ENCODE results near the gene KHSRP.
"Not testable (repeated sequence)": the region's sequence is repeated elsewhere in the genome, so short reads cannot be mapped to it uniquely, and the experiment has no call there.

Gene KHSRP

GRCh38 chr19:6450166-6450565, 25.6 kb upstream of the KHSRP start:
- no peak for DNase-seq (ENCODE audit: low spot score)

- DNase-seq (ENCODE audit: low spot score): no peak
Measured at GRCh38 chr19:6448045-6448444, 23.4 kb upstream of the KHSRP start.

- no peak for DNase-seq (ENCODE audit: low spot score)
Measured at GRCh38 chr19:6446452-6446851, 21.8 kb upstream of the KHSRP start.

- no peak for DNase-seq (ENCODE audit: low spot score)
Measured at GRCh38 chr19:6443986-6444385, 19.4 kb upstream of the KHSRP start.

GRCh38 chr19:6442087-6442688, 17.6 kb upstream of the KHSRP start:
- DNase-seq (ENCODE audit: low spot score): no peak

GRCh38 chr19:6440905-6441304, 16.3 kb upstream of the KHSRP start:
- DNase-seq (ENCODE audit: low spot score): no peak

- DNase-seq (ENCODE audit: low spot score): no peak
Measured at GRCh38 chr19:6439743-6440142, 15.1 kb upstream of the KHSRP start.

- DNase-seq (ENCODE audit: low spot score): no peak
Measured at GRCh38 chr19:6433663-6434062, 9.1 kb upstream of the KHSRP start, which contains the start of gene SLC25A41. Gene SLC25A41 (minus strand): TSS chr19:6433763. CDS start chr19:6433693, 70 bp downstream.

- DNase-seq (ENCODE audit: low spot score): no peak
Measured at GRCh38 chr19:6433165-6433564, 8.6 kb upstream of the KHSRP start.

- DNase-seq (ENCODE audit: low spot score): no peak
Measured at GRCh38 chr19:6431891-6432290, 7.3 kb upstream of the KHSRP start.

- no peak for DNase-seq (ENCODE audit: low spot score)
Measured at GRCh38 chr19:6429419-6430221, 5.0 kb upstream of the KHSRP start.

- DNase-seq (ENCODE audit: low spot score): not testable (repeated sequence)
Measured at GRCh38 chr19:6428692-6429418, 4.2 kb upstream of the KHSRP start.

GRCh38 chr19:6427131-6427530, 2.5 kb upstream of the KHSRP start:
- no peak for DNase-seq (ENCODE audit: low spot score)

GRCh38 chr19:6425732-6426620, 1.4 kb upstream of the KHSRP start:
- DNase-seq (ENCODE audit: low spot score): no peak

GRCh38 chr19:6424939-6425731, 524 bp upstream of the KHSRP start:
- peak; percentile 98 for DNase-seq (ENCODE audit: low spot score)

- peak; percentile 79 for DNase-seq (ENCODE audit: low spot score)
Measured at GRCh38 chr19:6423499-6424194, 964 bp downstream of the KHSRP start.

GRCh38 chr19:6421075-6422014, 3.3 kb downstream of the KHSRP start:
- DNase-seq (ENCODE audit: low spot score): no peak

- DNase-seq (ENCODE audit: low spot score): no peak
Measured at GRCh38 chr19:6418562-6418932, 6.1 kb downstream of the KHSRP start.

Data from AG20443 (cell line).